SH-SY5Y (cell line): Measurements from ENCODE around the gene XPNPEP3.

Experiments
- GATA2 ChIP-seq: IDR thresholded peaks from 2 replicates; pipeline ENCODE4 v1.6.1; 2011; ENCODE audit warnings: mild to moderate bottlenecking, low read depth, low read length
- GATA3 ChIP-seq: IDR thresholded peaks from 2 replicates; pipeline ENCODE4 v1.6.1; 2011; ENCODE audit warnings: low read depth, mild to moderate bottlenecking, low read length, moderate library complexity

DNA sequence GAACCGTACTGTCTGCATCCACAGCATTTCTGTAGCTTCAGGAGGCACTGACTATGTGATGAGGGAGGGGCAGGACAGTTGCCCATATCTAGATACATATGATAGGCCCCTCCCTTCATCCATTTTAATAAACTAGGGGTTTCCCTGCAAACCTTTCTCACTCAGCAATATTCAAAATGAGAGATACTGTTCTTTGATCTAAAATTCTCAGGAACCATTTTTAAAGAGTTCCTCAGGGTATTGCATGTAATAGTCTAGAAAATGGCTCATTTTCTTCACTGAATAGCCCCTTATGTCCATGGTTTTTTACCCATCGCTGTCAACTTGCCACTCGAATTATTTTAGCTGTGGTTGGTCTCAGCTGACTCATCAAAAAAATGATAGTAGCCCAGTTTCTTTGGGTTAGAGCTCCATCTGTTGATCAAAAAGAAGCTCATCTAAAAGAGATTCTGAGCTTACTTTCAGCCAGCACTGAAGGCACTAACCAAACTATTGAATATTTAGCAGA, 42.0 kb downstream of the XPNPEP3 start:
- TF ChIP-seq GATA2 (no peak), GATA3 (no peak)
